GM19043 (cell line): Measurements from ENCODE around the gene EVA1C.
"Not testable (repeated sequence)": the region's sequence is repeated elsewhere in the genome, so short reads cannot be mapped to it uniquely, and the experiment has no call there.

ENCODE experiments used
- ATAC-seq: cut with Tn5 transposase; IDR thresholded peaks from one replicate; pipeline ENCODE4 v1.9.1; 2021; ENCODE audit warnings: low read depth; ENCODE audit not compliant: unreplicated experiment

EVA1C gene

DNA sequence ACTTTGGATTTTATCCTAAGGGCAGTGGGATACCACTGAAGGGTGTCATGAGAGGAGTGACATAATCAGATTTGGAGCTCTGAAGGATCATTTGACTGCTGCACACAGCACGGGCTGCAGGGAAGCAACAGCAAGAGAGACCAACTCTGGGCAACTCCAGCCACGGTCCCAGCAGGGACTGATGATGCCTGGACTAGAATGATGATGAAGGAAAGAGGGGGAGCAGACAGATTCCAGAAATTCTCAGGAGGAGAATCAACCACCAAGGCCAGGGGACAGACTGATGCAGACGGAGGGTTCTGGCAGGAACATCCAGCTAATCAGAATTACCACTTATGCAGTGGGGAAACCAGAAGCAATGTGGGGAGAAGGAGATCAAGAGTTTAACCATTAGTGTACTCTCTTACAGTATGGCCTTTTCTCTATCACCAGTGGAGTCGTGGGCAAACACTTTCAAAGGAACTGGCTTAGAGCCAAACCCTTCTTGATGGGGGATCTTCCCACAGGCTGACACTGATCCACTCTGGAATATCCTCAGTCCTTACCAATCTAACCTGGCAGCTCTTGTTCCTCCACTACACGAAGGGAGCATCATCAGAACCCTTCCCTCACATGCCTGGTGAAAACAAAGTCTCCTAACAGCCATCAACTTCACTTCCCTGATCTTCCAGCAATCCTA lies 23.0 kb upstream of the EVA1C start:
- ATAC-seq, result no peak

DNA sequence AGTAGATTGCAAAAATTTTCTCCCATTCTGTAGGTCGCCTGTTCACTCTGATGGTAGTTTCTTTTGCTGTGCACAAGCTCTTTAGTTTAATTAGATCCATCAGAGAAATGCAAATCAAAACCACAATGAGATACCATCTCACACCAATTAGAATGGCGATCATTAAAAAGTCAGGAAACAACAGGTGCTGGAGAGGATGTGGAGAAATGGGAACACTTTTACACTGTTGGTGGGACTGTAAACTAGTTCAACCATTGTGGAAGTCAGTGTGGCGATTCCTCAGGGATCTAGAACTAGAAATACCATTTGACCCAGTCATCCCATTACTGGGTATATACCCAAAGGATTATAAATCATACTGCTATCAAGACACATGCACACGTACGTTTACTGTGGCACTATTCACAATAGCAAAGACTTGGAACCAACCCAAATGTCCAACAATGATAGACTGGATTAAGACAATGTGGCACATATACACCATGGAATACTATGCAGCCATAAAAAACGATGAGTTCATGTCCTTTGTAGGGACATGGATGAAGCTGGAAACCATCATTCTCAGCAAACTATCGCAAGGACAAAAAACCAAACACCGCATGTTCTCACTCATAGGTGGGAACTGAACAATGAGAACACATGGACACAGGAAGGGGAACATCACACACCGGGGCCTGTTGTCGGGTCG lies 21.8 kb upstream of the EVA1C start:
- not testable (repeated sequence) for ATAC-seq

DNA sequence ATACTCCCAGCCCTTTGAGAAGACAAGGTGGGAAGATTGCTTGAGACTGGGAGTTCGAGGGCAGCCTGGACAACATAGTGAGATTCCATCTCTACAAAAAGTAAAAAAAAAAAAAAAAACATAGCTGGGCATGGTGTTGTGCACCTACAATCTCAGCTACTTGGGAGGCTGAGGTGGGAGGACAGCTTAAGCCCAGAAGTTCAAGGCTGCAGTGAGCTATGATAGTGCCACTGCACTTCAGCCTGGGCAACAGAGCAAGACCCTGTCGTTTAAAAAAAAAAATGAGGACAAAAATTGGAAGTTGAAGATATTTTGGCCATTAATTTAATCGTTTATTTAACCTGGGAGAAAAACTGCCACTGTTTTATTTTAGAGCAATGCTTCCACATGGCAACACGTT lies 20.8 kb upstream of the EVA1C start:
- no peak for ATAC-seq

DNA sequence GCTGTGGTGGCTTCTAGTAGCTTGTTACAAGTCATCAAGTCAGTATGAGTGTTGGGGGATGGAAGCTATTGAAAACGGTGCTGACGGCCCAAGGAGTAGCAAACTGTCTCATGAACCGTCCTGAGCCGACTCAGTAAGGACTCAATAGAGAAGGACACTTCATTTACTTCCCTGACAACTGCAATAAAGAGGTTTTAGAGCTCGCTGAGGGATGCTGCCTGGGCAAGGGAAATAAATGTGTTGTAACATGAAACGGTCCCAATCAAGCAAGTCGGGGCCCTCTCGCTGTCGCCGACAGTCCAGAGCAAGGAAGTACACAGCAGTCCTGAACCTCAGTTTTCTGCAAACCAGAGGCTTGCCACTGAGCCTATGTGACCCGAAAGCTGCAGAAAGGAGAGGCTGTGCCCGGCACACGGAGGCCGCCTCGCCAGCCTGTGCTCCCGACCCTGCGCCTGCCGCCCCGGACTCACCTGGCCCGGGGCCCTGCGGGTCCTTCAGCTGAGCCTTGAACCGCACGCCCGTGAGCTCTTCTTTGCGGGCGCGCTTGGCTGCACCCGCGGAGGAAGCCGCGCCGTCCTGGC lies 20.1 kb upstream of the EVA1C start:
- ATAC-seq, result no peak

DNA sequence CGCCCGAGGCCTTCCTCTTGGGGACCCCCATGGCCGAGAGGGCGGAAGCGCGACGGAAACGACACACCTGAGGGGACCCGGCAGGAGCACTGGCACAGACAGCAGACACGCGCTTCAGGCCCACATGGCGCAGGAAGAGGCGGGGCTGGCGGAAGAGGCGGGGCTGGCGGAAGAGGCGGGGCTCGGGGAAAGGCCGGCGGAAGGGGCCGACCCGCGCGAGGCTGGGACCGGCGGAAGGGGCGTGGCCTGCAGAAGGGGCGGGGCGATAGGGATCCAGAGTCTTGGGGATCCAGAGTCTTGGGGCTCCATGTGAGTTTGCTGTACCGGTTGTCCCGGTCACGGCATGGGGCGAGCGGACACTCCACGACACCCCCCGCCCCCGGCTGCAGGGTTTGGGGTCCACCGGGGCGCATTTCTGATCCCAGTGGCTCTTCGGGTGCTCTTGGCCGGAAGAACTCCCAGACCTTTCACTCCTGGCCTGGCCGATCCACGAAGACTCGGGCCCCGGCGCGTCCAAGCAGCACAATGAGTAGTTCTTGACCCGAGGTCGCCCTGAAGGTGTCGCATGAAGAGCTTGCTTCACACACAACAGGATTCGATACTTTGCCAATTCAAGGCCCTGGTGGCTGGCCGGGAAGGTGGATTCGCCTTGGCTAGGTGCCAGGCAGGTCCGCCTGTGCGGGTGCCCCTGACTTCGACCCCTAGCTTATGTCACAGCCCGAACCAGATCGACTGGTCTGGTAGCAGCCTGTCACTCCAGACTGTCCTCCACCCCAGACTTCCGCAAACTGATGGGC lies 19.4 kb upstream of the EVA1C start, which contains the start of gene URB1:
URB1 (minus strand) TSS at position 133 of the 797 bp plus-strand sequence; CDS start at position 31, 102 bp downstream.
- ATAC-seq, result peak; percentile 89

DNA sequence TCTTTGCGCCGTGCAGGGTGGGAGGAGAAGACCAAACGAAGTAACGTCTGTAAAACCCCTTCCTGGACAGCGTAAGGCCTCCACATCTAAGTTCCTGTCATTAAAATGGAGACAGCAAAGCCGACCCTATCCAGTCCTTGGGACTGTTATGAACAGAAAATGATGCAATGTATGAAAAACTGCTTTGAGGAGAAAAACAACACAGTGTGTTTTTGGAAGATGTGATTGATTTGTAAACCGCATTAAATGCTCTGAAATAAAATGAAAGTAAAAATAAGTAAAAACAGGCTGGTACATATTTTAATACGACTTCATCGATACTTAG lies 18.9 kb upstream of the EVA1C start:
- ATAC-seq, result no peak

DNA sequence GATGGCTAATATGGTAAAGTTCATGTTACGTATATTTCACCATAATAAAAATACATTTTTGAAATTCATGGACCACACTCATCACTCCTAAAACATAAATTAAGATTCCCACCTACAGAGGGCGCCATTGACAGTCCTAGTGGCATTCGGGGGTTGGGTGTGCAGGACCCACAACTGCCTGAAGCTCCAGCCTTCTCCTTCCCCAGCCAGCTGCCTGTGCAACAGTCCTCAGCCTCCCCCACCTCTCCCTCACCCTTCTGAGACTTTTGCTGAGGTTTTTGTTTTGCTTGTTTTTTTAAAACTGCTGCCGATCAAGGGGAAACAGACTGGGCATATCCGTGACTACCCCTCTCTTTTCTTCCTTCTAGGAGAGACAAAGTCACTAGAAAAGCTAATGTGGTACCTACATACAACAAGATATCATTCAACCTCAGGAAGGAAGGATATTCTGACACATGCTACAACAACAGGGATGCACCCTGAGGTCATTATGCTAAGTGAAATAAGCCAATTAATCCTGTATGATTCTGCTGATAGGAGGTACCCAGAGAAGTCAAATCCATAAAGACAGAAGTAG lies 9.2 kb upstream of the EVA1C start:
- ATAC-seq, result no peak

DNA sequence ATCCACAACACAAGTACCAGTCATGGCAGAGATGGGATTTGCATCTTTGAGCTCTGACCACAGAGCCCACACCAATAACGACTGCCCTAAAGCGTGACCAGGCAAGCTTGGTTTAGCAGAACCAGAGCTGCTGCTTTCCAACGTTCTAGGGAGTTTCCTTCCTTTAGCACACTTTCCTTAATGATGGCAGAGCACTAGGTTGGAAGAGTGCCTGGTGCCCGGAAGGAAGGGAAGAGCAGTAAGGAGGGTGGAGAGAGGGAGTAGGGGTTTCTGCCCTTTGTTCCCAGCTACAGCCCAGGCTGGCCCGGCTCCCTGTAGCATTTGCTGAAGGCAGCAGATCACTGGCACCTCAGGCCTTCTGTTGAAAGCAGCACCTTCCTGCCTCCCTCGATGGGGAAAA lies 6.1 kb upstream of the EVA1C start:
- ATAC-seq, result no peak

DNA sequence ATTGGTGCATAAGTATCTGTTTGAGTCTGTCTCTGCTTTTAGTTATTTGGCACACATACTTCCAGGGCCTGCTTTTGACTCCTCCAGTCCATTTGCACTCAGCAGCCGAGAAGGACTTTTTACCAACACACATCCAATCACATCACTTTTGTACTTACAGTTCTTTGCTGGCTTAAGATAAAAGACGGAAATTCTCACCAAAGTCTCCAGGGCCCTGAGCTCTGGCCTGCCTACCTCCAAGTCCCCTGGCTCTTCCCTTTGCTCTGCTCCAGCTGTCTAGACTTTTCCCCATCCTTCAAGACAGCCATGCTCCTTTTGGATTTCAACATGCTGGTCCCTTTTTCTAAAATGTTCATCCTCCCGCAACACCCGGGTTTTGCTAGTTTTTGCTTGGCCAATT lies 2.2 kb upstream of the EVA1C start:
- ATAC-seq, result no peak

DNA sequence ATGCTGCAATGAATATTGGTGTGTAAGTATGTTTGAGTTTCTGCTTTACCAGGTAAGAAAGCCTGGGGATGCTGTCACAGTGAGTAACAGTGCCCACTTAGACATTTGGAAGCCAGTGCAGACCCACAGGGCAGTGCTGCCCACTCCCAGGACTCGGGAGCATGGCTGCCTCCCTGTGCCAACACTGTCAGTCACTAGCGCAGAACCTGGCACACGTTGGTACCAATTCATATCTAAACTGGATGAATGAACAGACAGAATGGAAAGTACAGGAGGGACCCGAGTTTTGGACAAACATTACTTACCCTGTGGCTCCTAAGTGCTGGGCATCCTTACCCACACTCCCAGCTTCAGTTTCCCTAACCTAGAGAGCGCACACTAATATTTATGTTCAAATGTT lies 1.6 kb upstream of the EVA1C start:
- no peak for ATAC-seq

DNA sequence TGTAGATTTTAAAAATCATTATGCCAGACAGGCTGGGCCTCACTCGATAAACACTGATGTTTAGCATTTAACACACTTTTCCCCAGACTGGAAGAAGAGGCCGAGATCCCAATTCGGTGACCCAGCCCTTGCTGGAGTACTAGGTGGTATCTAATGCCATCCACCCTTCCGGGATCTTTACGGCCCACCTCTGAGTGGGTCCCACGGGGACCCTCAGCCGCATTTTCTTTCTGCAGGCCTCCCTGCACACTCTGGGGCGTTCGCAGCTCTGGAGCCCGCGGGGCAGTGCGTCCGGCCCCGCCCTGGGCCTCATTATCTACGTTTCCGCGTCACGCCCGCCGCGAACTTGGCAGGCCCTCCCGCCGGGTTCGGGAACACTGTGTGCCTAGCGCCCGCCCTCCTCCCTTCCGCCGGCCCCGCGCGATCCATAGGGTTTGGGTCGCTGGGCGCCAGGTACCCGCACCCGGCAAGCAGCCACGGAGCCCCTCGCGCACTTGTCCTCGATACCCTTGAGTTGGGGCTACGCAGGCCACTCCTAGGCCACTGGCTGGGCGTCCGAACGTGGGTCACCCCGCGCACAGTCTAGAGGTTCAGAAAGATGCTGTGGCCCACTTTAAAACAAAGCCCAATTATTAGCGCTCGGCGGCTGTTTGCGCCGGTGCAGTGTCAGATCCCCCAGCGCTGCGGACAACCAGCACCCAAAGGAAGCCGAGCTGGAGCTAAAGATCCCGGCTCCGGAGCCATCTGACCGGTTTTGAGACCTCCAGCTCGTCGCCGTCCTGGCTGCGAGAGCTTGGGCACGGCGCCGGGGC lies 950 bp upstream of the EVA1C start:
- ATAC-seq, result no peak

DNA sequence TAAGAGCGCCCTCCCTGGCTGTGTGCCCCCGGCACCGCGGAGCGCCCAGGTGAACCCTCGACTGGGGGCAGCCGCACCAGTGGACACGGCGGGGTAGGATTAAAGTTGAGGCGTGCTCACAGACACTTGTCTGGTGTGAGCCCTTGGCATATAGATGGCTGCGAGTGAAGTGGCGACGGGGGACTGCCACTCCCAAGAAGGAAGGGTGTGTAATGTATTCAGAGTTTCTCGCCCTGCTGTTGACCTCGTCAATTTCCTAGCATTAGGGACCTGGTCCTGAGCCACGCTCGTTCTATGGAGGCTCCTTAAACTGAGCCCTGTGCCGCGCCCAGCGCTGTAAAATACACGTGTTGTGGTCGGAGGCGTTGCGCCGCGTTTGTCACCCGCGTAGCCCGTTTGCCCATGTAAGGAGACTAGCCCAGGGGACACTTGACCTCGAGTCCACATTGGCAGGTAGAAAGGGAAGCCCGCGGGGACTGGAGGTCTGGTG lies 554 bp downstream of the EVA1C start:
- no peak for ATAC-seq

DNA sequence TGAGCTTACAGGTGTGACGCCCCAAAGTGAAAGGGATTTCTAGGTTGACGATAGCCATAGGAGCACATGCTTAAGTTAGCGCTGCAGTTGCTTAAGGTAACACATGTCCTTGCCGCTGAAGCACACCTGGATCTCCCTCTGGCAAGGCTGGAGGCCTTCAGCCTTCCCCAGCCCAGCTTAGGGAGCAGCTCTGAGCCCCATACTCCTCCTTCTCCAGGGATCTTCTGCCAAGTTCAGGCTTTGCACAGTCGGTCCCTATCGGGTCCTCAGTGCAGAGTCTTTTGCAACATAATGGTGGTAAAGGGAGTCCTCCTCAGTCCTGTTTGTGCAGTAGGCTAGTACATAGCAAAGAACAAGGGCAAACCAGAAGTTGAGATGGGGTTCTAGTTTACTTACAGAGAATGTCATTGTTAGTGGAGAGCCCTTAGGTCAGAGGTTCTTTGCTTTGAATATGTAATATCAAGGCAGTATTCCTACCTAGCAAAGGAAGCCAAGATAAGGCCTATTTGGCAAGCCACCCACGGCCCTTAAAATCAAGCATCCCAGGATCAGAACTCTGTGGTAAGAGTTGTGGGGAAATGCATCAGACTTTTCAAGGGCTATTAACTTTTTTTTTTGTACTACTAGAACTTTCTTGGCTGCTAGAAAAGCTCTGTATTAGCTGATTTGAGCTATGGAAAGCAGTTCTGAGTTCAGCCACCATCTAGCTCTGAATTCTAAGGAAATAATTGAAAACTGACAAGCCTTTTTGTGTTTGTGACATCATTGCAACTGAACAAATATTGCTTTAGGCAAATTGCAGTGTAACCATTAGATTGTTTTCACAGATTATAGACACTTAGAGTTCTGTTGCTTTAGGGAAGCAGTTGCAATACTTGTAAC lies 1.4 kb downstream of the EVA1C start:
- no peak for ATAC-seq

DNA sequence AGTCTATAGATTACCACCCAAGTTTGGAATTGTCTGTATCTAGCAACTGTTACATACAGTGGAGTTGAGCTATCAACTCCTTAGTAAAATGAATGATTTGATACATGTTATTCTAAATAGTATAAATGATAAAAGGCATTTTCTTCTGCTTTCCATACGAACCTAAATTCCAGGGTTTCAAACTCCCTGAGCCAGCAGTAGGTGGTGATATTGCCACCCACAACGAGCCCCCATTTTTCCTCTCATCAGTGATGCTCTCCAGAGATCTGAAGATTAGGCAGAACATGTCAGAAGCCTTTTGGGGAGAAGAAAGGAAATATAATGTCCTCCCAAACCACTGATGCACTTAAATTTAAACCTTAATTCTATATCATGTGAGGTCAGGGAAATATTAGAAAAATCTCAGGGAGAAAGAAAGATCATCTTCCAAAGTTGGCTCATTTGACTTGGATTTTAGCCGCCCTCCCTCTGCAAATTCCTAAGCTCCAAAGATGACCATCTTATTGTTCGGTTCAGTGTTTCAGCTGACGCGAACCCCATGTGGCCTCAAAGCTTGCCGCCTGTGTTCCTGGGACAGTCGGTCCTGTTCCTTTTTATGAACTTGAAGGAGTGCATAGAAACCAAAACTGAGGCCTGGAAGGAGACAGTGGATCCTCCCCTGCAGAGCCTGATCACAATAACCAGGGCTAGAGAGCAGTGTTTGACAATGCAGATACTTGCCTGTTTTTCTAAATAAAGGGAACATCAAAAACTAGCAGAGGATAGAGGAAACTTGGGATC lies 2.3 kb downstream of the EVA1C start:
- no peak for ATAC-seq

DNA sequence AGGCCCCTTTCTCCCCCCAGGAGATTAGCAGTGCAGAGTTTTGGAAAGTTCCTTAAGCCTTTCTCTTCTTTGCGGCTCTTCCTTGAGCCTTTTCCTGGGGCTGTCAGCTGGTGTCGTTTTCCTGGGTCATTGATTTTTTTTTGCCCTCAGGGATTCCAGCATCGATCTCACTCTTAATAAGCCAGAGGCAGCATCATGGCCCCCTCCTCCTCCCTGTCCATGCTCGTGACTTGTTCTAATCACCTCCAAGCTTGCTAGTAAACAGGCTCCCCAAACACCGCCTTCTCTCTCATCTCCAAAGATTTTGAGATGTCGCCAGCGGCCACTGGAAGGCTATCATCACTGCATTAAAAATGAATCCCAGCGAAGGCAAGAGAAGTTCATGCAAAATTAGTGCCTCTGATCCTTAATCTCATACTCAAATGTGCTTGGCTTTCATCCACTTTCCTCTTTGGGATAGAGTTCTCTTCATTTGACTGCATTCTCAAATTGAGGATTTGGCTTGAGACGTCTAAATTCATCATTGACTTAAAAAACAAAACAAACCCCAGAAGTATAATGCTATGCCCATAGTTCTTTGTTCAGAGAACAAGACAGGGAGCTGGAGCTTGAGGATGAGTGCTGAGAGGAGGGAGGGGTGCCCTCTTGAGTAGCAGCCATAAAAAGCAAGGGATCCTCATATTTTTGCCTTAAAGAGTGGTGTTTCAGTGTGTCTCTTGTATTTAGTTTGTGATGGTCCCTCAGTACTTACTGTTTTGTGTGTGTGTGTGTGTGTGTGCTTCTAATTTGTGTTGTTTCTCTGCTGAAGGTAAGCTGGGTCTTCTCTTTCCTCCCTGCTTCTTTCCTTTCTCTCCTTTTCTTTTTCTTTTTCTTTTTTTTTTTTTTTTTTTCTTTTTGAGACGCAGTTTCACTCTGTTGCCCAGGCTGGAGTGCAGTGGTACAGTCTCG lies 3.2 kb downstream of the EVA1C start:
- no peak for ATAC-seq

DNA sequence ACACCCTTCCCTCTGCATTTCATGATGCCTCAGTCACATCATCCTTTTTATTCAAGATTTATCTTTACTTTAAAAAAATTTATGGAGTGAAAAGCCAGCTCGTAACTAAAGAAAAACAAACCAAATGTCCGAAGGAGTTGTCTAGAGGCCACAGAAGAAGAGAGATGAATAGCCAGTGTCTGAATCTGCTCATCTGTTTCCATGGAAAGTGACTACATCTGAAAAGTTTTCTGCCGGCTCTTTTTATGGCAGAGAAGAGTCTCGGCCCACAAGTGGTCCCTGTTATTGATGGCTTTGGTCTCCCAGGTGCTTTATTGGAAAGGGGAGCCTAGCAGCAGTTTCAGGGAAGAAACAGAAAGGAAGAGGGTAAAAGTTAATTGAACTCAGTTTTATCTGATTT lies 5.6 kb downstream of the EVA1C start:
- no peak for ATAC-seq

DNA sequence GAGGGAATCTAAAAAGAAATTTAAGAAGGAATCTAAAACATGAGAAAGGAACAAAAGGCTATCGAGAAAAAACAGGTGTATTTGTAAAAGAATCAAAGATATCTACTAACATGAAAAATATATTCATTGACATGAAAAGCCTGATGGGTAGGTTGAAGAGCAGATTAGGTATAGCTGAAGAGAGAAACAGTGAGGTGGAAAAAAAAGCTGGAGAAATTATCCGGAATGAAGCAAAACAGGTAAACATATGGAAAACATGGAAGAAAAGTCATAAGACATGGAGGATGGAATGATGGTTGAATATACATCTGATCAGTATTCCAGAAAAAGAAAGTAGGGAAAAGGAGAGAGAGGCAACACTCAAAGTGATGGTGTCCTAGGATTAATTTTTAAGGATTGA lies 9.6 kb downstream of the EVA1C start:
- ATAC-seq, result no peak
